ENCODE measurements around the gene TRIM33.

DNA sequence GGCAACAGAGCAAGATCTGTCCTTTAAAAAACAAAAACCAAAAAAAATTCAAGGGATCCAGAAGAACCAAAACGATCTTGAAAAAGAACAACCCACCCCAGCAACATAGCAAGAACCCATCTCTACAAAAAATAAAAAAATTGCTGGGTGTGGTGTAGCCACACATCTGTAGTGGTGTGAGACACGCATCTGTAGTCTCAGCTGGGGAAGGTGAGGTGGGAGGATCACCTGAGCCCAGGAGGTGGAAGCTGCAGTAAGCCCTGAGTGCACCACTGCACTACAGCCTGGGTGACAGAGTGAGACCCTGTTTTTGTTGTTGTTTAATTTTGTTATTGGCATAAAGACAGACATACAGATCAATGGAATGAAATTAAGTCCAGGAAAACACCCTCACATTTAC is 22.3 kb downstream of the TRIM33 start:
- TF ChIP-seq, protein P1, sequence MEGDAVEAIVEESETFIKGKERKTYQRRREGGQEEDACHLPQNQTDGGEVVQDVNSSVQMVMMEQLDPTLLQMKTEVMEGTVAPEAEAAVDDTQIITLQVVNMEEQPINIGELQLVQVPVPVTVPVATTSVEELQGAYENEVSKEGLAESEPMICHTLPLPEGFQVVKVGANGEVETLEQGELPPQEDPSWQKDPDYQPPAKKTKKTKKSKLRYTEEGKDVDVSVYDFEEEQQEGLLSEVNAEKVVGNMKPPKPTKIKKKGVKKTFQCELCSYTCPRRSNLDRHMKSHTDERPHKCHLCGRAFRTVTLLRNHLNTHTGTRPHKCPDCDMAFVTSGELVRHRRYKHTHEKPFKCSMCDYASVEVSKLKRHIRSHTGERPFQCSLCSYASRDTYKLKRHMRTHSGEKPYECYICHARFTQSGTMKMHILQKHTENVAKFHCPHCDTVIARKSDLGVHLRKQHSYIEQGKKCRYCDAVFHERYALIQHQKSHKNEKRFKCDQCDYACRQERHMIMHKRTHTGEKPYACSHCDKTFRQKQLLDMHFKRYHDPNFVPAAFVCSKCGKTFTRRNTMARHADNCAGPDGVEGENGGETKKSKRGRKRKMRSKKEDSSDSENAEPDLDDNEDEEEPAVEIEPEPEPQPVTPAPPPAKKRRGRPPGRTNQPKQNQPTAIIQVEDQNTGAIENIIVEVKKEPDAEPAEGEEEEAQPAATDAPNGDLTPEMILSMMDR (IDR thresholded peaks at IDR 0.05; ENCODE audit: low read depth, low read length, poor library complexity, severe bottlenecking): no peak
- no peak for TF ChIP-seq EZH2phosphoT487 (IDR thresholded peaks at IDR 0.05; ENCODE audit: borderline replicate concordance, low read length)

All from DOHH2 (cell line).